Stimulated activated naive CD8-positive, alpha-beta T cell treated with anti-CD3 and anti-CD28 coated beads, Interleukin-15, Interleukin-2, amounts not matched to agents 100 U/mL and 50 U/mL, for 24 hours (primary cell): ENCODE results near the gene MRPL40.

Source experiments
- ATAC-seq: fragments of 150-1000 bp; cut with Tn5 transposase; one replicate; pipeline ENCODE4 v1.10.0; 2021
- DNase-seq: peaks from one replicate; pipeline ENCODE4 v3.0.0; 2021

Gene MRPL40

DNA sequence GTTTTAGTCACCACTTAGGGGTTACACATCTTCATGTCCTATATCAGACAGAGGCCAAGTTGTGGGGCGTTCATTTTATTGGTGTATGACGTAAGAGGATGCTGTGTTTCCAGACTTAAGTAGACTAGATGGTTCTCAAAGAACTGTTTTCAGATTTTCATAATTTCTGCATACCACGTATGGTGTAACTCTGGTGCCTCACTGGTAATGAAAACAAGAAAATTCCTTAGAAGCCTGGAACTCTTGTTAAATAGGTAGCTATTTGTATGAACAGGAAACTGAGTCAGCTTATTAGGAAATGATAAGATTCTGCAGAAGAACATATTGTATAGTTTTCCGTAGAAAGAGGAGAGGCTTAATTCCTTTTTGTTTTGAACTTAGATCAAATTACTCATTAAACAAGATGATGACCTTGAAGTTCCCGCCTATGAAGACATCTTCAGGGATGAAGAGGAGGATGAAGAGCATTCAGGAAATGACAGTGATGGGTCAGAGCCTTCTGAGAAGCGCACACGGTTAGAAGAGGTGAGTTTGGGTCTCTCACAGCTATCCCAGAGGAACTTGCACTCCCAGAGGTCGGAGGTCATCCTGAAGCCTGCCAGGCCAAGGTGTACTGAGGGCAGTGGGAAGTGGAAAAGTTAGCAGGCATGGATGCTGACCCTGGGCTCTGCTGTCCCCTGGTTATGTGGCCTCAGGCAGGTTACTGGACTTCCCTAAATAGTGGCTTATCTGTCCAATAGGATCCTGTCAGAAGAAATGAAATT, 51.3 kb downstream of the MRPL40 start:
- ATAC-seq (no peak), DNase-seq (no peak)
